Measurements from ENCODE around the gene MBD6.
"Not testable (repeated sequence)": the region's sequence is repeated elsewhere in the genome, so short reads cannot be mapped to it uniquely, and the experiment has no call there.

The MBD6 gene

DNA sequence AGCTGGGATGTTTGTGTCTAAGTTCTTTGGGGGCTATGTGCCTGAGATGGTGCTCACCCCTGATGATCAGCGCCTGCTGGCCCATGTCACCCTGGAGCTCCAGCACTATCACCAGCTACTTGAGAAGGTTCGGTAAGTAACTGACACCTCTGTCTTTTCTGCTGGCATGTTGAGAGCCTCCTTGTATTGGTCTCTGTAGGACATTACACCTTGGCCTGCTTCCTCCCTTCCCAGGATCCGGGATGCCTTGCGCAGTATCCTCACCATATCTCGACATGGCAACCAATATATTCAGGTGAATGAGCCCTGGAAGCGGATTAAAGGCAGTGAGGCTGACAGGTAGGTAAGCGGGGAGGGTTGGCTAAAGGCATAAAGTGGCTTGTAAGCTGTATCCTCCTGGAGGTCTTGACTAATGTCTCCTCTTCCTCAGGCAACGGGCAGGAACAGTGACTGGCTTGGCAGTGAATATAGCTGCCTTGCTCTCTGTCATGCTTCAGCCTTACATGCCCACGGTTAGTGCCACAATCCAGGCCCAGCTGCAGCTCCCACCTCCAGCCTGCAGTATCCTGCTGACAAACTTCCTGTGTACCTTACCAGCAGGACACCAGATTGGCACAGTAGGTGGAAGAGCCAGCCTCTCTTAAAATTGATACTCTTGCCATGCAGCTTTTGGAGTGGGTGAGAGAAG, 7.8 kb upstream of the MBD6 start:
- no peak for DNase-seq

DNA sequence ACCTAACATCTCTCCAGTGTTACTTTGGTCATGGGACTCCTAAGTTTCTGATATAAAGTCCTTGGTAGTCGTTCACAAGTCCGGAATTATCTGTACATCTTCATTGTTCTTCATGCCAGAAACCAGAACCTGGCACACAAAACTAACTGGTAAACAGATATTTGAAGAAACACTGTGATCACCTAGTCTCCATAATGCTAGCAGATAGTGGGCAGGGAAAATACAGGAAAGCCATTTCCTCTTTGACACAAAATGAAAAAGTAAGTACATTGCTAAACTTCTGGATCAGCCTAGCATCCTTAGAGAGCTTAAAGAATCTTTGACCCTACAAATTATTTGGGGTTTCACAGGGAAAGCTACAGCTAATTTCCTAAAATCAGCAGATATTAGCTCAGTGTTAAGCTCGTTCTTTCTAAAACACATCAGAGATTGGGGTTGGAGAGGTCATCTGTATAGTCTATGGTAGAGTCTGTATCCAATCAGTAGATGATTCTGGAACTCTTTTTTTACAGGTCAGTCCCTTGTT, 7.2 kb upstream of the MBD6 start:
- no peak for DNase-seq

DNA sequence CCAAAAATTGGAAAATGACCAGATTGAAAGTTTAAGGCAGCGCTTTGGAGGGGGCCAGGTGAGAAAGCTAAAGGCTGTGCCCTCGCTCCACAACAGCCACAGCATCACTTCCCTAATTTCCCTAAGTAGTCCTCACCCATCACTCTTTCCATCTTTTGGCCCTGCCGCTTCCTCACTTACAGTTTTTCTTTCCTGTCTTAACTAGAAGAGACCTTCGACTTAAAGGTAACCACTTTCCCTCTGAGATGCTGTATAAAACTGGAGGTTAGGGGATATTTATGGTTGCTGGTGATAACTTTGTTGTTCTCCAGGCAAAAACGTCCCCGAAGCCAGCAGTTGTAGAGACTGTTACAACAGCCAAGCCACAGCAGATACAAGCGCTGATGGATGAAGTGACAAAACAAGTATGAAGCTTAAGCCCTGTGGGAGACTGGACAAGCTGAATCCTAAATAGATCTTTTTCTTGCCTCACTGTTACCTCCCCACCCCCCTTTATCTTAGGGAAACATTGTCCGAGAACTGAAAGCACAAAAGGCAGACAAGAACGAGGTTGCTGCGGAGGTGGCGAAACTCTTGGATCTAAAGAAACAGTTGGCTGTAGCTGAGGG, 6.6 kb upstream of the MBD6 start:
- DNase-seq, result no peak

DNA sequence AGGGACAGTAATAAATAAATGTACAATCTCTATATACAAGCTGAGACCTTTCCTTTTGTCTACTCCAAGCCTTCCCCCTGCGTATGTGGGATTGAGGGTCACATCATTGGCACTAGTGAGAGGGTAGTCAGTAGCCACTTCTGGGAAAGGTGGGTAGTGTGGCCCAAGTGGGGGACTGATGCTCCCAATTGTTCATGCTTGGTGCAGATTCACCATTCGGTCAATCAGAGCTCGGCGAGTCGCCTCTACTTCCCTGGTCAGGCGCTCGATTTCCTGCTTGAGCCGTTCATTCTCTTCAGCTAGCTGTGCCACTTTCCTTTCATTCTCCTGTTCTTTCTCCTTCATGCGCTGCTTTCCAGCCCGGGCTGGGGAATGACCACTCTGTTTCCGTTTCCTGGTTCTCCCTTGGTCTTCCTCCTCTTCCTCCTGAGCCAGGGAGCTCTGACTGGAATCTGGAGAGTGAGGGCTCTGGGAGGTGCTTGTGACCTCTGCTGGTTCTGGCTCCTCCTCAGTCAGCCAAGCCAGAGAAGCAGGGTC, 5.9 kb upstream of the MBD6 start:
- no peak for DNase-seq

DNA sequence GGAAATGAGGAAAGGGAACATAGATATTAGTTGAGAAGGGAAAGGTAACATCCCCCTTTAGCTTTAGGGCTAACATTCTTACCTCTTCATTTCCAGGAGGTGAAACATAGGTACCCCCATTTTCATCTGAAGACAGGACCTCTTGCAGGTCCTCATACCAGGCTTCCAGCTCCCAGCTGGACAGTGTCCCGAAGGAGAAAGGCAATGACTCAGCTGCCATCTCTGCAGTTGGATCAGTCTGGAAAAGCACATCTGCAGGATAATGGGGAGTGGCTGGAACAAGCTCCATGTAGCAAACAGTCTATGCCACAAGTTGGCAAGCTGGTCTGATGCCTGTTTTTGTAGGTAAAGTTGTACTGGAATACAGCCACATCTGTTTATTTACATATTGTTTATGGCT, 5.4 kb upstream of the MBD6 start:
- no peak for DNase-seq

DNA sequence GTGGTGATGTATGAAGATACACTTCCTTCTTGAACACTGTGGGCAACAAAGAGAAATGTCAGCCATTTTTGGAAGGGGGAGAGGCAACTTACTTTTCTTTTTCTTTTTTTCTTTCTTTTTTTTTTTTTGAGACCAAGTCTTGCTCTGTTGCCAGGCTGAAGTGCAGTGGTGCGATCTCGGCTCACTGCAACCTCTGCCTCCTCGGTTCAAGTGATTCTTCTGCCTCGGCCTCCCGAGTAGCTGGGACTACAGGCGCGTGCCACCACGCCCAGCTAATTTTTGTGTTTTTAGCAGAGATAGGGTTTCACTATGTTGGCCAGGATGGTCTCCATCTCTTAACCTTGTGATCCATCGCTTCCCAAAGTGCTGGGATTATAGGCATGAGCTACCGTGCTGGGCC, 4.9 kb upstream of the MBD6 start:
- DNase-seq, result not testable (repeated sequence)

DNA sequence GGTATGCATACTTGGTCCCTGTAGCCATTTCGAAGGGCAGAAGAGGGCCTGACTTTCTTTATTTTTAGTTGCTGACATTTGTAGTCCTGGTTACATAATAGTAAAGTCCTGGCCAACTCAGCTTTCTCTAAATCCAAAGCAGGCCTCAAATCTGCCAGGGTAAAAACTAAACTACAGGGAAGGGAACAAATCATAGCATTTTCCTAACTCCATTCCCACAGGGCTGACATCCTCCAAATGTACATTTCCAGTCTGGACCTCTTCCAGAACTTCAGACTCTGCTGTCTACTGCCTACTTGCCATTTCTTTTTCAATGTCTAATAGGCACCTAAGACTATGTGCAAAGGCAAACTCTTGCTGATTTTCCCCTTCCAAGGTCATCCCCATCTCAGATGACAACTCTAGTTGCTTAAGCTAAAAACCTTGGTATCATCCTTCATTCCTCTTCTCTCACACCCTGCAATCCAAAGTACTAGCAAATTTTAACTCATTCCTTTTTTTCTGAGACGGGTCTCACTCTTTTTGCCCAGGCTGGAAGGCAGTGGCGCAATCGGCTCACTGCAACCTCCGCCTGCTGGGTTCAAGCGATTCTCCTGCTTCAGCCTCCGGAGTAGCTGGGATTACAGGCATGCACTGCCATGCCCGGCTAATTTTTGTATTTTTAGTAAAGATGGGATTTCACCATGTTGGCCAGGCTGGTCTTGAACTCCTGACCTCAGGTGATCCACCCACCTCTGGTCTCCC, 4.3 kb upstream of the MBD6 start:
- no peak for DNase-seq

DNA sequence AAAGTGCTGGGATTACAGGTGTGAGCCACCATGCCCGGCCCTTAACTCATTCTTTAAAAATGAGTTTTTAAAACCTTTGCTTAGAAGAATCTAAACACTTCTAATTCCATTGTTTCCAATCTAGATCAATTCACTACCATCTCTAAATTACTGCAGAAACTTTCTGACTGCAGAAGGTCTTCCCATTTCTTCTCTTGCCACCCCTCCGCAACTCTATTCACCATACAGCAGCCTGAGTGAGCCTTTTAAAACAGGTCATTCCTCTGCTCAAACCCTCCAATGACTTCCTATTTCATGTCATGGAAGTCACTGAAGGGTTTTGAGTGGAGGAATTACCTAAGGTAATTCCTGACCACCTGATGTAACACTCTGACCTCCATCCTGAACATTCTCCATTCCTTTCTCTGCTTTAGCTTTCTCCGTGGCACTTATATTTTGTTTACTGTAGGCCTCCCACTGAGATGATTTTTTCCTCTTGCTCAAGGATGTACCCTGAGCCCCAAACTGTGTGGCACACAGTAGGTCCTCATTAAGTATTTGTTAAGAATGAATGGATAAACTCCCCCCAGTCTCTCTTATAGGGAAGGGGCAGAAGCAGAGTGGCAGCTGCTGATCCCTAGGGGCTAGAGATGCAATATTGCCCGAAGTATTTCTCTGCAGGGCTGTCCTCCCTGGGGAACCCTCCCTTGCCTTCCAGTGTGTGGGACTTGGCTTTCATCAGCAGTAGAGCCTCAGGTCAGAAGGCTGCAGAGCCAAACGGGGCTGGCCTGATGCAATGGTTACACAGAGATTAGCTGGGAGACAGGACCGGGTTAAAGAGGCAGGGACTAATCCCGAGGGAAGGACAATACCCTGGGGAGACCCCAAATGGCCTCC, 3.5 kb upstream of the MBD6 start:
- no peak for DNase-seq

DNA sequence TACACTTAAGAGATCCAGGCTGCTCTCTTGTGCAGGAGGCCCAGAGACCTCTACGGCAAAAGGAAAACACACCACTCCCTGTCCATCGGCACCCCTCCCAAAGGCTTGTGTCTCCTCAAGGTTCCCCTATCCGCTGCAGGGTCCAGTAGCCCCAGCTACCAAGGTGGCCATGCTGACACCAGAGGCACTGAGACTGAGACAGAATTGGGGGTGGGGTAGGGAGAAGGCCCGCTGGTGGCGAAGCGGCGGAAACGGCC, 2.9 kb upstream of the MBD6 start:
- DNase-seq, result no peak

DNA sequence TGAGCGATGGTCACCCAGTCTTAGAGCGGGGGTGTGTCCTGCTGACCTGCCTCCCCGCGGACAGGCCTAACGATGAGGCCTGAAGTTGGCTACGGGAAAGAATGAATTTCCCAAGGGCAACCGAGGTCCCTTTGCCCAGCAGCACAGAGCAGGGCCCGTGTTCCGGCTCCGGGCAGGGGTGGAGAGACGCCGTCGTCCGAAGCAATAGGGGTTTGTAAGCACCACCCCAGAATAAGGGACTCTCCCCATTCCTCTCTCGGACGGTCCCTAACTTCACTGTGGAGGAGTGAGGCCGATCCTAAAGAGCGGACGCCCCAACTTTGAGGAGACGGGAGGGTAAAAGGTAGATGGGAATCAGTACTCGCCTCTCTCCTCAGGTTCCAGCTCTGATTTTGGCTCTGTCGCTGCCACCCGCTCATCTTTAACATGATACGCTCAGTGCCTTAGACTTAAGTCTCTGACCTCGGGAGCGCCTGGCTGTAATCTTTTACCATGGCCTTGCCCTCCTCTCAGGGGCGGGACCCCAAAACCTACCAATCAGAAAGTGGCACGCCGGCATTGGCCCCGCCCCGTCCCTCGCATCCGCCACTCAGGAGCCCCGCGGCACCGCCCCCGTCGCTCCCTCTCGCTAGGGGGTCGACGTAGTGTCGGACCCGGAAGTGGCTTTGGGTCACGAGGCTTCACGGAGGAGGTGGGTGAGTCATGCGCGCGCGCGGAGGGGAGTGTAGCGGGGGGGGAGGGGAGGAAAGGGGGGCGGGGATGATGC, 2.4 kb upstream of the MBD6 start, which contains the start of gene DDIT3:
DDIT3 (minus strand) TSS at position 462 of the 766 bp plus-strand sequence. CDS start 3,108 bp downstream, outside the sequence.
- DNase-seq, result peak; percentile 93

DNA sequence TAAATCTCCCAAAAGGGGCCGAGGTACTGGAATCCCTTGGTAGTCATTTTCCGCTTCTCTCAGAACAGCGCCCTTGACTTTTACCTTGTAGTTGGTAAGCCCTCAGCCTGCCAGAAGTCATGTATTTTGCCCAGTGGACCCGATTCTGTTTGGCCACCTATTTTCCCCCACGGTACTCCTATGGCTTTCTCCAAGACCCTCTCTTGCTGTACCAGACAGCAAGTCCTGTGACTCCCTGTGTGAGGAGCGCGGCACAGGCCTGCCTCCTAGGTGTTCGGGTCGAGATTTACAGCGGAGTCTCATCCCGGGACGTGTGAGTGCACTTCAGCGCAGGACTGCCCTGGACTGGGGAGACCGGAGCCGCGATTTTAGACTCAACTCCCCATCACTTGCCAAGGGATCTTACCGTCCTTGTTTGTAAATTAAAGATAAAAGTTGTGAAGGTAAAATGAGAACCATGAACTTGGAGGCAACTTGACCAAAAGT, 1.1 kb upstream of the MBD6 start:
- DNase-seq, result peak; percentile 79

DNA sequence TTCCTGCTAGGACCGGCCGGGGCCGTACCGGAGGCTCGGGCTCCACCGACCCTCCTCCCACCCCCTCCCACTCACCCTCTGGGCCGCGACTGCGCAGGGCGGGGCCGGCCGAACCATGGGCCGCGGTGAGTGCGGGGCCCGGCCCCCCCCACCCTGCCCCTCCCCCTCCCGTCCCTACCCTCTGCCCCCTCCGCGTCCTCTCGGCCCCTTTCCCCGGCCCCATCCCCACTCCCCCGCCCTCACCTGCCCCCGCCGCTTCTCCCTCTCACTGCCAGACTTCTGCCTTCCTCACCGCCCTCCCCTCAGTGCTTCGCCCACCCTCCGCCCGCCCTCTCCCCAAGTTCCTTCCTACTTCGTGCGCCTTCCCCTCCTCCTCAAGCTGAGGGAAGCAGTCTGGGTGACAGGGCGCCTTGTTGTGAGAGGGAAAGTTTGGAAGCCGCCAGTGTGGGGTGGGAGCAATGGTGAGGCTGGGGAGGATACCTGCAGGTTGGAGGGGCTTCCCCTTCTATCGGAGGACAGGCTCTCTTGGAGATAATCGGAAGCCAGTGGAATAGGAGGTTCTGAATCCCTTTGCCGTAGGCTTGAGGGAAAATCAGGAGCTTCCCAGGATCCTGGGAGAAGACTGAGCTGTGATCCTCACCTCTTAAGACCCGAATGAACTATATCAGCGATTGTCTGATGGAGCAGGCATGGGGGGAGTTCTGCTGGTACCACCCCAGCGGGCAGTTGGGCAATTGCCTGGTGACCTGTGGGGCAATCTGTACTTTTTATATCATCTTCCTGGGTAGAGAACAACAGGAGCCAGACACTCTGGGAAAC, 472 bp downstream of the MBD6 start:
- DNase-seq, result peak; percentile 58

DNA sequence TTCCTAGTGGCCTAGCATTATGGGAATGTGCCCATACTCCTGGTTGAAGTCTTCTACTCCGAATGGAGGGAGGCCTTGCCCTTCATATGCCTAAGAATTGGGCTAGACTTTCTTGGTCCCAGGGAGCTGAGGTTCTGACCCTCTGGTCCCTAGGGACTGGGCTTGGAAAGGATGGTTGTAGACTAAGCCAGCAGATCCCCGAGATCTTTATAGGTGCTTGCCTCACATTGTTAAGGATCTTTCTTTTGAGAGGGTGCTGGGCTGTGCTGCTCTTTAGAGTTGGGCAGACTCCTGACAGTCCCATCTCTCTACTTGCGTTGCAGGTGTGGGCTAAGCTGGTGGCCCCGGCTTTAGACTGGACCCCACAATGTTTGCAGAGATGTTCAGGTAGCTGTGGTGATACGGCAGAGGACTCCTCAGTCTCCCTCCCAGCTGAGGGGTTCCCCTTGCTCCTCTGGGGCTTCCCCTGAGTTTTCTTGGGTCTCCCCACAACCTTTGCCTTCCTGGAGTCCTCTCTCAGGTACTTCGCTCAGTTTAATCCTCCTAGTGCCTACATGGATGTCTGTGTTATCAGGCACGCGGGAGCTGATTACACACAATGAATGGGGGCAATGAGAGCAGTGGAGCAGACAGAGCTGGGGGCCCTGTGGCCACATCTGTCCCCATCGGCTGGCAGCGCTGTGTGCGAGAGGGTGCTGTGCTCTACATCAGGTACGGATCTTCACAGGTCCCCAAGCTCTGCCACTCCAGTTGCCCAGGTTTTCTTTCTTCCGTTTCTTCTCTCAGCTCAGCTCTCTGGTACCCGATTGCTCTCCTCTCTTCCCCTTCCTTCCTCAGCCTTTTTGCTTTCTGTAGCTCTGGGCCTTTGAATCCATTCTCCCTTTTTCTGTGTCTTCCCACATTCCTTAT, 1.3 kb downstream of the MBD6 start:
- no peak for DNase-seq

DNA sequence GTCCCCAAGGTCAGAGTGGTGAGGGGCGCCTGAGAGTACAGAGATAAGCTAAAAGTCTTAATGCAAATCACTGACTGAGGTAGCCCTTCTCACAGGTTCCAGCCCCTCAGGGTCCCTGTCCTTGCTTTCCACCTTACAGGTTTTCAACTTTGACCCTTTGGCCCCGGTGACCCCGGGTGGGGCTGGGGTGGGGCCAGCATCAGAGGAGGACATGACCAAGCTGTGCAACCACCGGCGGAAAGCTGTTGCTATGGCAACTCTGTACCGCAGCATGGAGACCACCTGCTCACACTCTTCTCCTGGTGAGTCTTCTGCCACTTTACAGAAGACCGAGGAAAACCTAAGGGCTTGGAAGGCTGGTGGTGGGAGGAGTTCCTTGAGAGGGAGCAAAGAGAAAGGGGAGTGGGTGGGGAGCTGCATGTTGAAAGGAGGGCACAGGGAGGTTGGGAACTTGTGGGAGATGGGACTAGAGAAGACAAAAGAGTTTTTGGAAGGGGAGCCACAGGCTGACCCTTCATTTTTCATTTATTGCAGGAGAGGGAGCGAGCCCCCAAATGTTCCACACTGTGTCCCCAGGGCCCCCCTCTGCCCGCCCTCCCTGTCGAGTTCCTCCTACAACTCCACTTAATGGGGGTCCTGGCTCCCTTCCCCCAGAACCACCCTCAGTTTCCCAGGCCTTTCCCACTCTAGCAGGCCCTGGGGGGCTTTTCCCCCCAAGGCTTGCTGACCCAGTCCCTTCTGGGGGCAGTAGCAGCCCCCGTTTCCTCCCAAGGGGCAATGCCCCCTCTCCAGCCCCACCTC, 2.4 kb downstream of the MBD6 start:
- no peak for DNase-seq

DNA sequence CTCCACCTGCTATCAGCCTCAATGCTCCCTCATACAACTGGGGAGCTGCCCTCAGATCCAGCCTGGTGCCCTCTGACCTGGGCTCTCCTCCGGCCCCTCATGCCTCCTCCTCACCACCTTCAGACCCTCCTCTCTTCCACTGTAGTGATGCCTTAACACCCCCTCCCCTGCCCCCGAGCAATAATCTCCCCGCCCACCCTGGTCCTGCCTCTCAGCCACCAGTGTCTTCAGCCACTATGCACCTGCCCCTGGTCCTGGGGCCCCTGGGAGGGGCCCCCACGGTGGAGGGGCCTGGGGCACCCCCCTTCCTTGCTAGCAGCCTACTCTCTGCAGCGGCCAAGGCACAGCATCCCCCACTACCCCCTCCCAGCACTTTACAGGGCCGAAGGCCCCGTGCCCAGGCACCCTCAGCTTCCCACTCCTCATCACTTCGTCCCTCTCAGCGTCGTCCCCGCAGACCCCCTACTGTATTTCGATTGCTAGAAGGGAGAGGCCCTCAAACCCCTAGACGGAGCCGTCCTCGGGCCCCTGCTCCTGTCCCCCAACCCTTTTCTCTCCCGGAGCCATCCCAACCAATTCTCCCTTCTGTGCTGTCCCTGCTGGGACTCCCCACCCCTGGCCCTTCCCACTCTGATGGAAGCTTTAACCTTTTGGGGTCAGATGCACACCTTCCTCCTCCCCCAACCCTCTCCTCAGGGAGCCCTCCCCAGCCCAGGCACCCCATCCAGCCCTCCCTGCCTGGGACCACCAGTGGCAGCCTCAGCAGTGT, 3.2 kb downstream of the MBD6 start:
- no peak for DNase-seq

DNA sequence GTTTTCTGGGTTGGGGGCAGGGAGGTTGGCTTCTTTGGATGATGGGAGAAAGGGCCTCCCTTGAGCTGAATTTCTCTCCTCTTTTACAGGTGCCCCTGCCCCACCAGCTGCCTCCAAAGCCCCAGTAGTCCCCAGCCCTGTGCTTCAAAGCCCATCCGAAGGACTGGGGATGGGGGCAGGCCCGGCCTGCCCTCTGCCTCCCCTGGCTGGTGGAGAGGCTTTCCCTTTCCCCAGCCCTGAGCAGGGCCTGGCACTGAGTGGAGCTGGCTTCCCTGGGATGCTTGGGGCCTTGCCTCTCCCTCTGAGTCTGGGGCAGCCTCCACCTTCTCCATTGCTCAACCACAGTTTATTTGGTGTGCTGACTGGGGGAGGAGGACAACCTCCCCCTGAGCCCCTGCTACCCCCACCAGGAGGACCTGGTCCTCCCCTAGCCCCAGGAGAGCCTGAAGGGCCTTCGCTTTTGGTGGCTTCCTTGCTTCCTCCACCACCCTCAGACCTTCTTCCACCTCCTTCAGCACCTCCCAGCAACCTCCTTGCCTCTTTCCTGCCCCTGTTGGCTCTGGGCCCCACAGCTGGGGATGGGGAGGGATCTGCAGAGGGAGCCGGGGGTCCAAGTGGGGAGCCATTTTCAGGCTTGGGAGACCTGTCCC, 4.0 kb downstream of the MBD6 start:
- no peak for DNase-seq

DNA sequence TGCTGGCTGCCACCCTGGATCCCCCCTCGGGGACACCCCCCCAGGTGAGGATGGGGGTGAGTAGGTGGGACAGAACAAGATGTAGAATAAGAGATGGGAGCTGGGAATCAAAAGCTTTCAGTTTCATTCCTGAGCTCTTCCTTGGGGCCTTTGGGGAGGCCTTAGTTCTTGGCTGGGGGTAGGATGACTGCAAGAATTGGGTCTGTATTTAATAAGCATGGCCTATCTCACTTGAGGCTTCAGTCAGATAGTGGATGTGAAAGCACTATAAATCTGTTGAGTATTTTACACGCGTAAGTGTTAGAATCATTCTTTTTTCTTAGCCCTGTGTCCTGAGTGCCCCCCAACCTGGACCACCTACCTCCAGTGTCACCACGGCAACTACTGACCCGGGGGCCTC, 4.6 kb downstream of the MBD6 start:
- DNase-seq, result no peak

Data from right kidney (tissue), 1 donor.